Measurements from ENCODE around the gene CBLN3. TPM values are rescaled to one million over a fixed set of nuclear protein-coding genes. Genes with fewer than 3 reads are reported as not detected.

Gene CBLN3
- total RNA-seq, 4 donors from 2014 or later = 2.1 to 6.9 (median 5.1) TPM

DNA sequence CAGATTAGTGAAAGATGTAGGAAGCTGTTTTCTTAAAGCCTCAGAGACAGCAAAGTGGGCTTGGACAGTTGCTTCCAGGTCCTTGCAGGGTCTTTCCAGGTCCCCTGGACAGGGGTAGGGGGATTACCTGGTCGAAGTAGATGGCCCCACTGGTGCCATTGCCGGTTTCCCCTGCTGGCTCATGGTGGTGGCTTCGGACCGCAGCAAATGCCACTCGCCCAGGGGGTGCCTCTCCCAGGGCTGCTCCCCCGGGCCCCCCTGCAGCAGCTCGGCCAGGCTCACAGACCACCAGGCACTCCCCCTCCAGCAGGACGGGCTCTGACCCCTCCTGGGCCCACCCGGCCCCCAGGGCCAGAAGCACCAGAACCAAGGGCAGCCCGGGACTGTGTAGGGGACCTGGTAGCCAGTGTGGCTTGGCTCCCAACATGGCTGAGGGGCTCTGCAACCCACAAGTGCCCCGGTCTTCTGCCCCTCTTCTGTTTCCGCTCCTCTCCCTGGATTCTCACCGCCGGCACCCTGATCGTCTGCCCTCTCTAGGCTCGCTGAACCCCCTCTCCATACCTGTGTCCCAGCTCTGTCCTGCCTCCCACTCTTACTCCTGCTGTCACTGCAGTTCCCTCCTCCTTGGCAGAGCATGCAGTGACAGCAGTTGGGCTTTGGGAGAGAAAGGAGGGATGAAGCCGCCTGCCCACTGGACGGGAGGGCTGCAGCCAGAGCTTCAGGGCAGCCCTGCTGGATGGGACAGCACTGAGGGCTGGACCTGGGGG, 657 bp downstream of the CBLN3 start:
- no peak for DNase-seq (ENCODE audit: low spot score in 2 of 2)
- Histone ChIP-seq H3K27me3 (no peaks in the 10 kb centered on the region), H3K36me3 (peaks cover 0 to 27% (median 5%) of the 10 kb centered on the region in 3 donors), H3K4me3 (peak overlapping the region; percentile 61 to 96 (median 72)), H3K27ac (peak overlapping the region; percentile 95 to 99 (median 96)), H3K9me3 (no peaks in the 10 kb centered on the region), H3K4me1 (peaks cover 0 to 58% (median 28%) of the 10 kb centered on the region in 4 donors)
- WGBS, 2 donors = 83 to 86% methylated on average over 18 of the region's 18 CpGs
- TF ChIP-seq, protein P1, sequence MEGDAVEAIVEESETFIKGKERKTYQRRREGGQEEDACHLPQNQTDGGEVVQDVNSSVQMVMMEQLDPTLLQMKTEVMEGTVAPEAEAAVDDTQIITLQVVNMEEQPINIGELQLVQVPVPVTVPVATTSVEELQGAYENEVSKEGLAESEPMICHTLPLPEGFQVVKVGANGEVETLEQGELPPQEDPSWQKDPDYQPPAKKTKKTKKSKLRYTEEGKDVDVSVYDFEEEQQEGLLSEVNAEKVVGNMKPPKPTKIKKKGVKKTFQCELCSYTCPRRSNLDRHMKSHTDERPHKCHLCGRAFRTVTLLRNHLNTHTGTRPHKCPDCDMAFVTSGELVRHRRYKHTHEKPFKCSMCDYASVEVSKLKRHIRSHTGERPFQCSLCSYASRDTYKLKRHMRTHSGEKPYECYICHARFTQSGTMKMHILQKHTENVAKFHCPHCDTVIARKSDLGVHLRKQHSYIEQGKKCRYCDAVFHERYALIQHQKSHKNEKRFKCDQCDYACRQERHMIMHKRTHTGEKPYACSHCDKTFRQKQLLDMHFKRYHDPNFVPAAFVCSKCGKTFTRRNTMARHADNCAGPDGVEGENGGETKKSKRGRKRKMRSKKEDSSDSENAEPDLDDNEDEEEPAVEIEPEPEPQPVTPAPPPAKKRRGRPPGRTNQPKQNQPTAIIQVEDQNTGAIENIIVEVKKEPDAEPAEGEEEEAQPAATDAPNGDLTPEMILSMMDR (IDR thresholded peaks at IDR 0.05) = no peak
- no peak for TF ChIP-seq EP300 (IDR thresholded peaks at IDR 0.05)
- no peak for TF ChIP-seq POLR2A (IDR thresholded peaks at IDR 0.05)

- WGBS, 2 donors = 84% methylated on average over 16 to 18 of the region's 18 CpGs
- peaks cover 0 to 17% (median 5%) of the 10 kb centered on the region in 3 donors for H3K36me3 ChIP-seq
- H3K4me3 ChIP-seq = no peak overlapping the region
- no peaks in the 10 kb centered on the region for H3K9me3 ChIP-seq
- H3K27ac ChIP-seq = peak overlapping the region in 2 of 4 donors; percentile 4 to 95
- H3K27me3 ChIP-seq = no peaks in the 10 kb centered on the region
- no peak for DNase-seq (ENCODE audit: low spot score in 2 of 2)
- TF ChIP-seq EP300 (IDR thresholded peaks at IDR 0.05) (no peak), POLR2A (IDR thresholded peaks at IDR 0.05) (no peak)
- TF ChIP-seq, protein P1 (IDR thresholded peaks at IDR 0.05) = no peak
- peaks cover 0 to 54% (median 27%) of the 10 kb centered on the region in 4 donors for H3K4me1 ChIP-seq
Measured at GRCh38 chr14:24427537-24428508, 1.6 kb downstream of the CBLN3 start.

- no peak for DNase-seq (ENCODE audit: low spot score in 2 of 2)
- WGBS, 2 donors = 77 to 80% methylated on average over 8 of the region's 8 CpGs
Measured at GRCh38 chr14:24426912-24427536, 2.4 kb downstream of the CBLN3 start.

GRCh38 chr14:24426150-24426911, 3.1 kb downstream of the CBLN3 start:
- Histone ChIP-seq H3K36me3 (peaks cover 0 to 2% (median 0%) of the 10 kb centered on the region in 3 donors), H3K9me3 (no peaks in the 10 kb centered on the region), H3K27me3 (no peaks in the 10 kb centered on the region), H3K4me3 (no peak overlapping the region), H3K27ac (no peak overlapping the region), H3K4me1 (peaks cover 0 to 39% (median 19%) of the 10 kb centered on the region in 4 donors)
- 90 to 96% methylated on average over 2 of the region's 2 CpGs for WGBS, 2 donors
- TF ChIP-seq POLR2A (IDR thresholded peaks at IDR 0.05) = no peak
- TF ChIP-seq, protein P1 (IDR thresholded peaks at IDR 0.05) = no peak
- no peak for TF ChIP-seq EP300 (IDR thresholded peaks at IDR 0.05)
- DNase-seq (ENCODE audit: low spot score in 2 of 2) = no peak

More at GRCh38 chr14:24426912-24427536, 2.4 kb downstream of the CBLN3 start:
- Histone ChIP-seq H3K9me3 (no peaks in the 10 kb centered on the region), H3K27ac (no peak overlapping the region), H3K27me3 (no peaks in the 10 kb centered on the region), H3K36me3 (peaks cover 0 to 9% (median 0%) of the 10 kb centered on the region in 3 donors), H3K4me3 (no peak overlapping the region), H3K4me1 (peaks cover 0 to 46% (median 24%) of the 10 kb centered on the region in 4 donors)
- TF ChIP-seq EP300 (IDR thresholded peaks at IDR 0.05) = no peak
- TF ChIP-seq POLR2A (IDR thresholded peaks at IDR 0.05) = no peak
- TF ChIP-seq, protein P1 (IDR thresholded peaks at IDR 0.05) = no peak

Data from tibial nerve (tissue), 4 donors.